Measurements from ENCODE around the gene DOP1B.

DNA sequence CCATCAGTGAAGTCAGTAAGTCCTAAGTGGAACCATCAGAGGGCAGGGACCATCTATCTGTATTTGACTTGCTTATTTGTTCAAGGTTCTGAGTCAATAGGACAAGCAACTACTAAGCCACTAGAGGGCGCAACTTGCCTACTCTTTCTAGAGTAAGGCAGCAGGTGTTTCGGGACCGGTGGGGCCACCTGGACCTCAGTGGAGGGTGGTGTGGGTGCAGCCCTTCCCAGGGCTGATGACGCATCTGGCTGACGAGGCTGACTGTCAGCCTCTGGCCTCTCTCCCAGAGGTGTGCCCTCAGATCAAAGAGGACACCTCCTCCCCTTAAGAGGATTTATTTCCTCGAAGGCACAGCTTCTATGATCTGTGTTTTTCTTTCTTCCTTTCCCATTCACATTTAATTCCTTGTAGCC lies 15.1 kb upstream of the DOP1B start:
- TF ChIP-seq GATA3 (IDR thresholded peaks at IDR 0.05; ENCODE audit: low read depth, low read length) (no peak), GATA2 (IDR thresholded peaks at IDR 0.05; ENCODE audit: low read depth, low read length) (no peak)
